Left ventricle myocardium superior (tissue), 1 donor: ENCODE measurements around the gene BMP2K. TPM values are rescaled to one million over a fixed set of nuclear protein-coding genes. Genes with fewer than 3 reads are reported as not detected.
A peak's percentile ranks its signal among the peaks of the same experiment; 100 is the strongest.
"Not testable (repeated sequence)": the region's sequence is repeated elsewhere in the genome, so short reads cannot be mapped to it uniquely, and the experiment has no call there.

Source experiments
- ATAC-seq: fragments of 200-7000 bp; cut with Tn5 transposase; one replicate; pipeline ENCODE4 v1.9.1; 2020; ENCODE audit warnings: mild to moderate bottlenecking, moderate library complexity
- DNase-seq: peaks from one replicate; pipeline ENCODE4 v3.0.0-alpha.2; 2020
- intact Hi-C: fragments of 100-400 bp; cut with micrococcal nuclease; formaldehyde crosslinking; loops from one replicate; pipeline ENCODE4 v1.11.0; 2022
- total RNA-seq: library from RNA; stranded (reverse); fragmentation: NEBNext Ultra II Directional; extraction: Animal tissue kit (Norgen Biotek cat#: 25700); gene quantifications from one replicate; pipeline ENCODE4 v1.2.1, GENCODE V29; 2021
- donor health status: DM: no; HTN: yes; CAD: no; lungs with severe emphysema.

Gene BMP2K
- total RNA-seq, 1 donor from 2014 or later, result 38.7 TPM

DNA sequence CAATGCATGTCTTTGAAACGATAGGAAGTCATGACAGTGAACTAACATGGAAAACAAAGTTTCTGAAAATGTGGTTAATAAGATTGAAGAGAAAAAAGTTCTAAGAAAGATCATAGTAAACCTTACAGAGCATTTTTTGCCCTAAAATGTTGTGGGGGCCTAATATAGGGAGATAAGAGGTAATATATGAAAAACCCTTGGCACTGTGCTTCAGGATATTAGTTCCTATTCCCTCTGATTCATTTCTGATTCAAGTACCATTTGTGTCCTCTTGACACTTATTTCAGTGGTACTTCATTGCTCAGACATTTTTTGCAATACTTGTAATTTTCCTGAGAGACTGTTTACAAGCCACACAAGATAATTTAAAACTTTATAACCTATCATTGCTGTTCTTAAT, 128.0 kb downstream of the BMP2K start:
- intact Hi-C loops, result no loop called here
- no peak for DNase-seq
- no peak for ATAC-seq

DNA sequence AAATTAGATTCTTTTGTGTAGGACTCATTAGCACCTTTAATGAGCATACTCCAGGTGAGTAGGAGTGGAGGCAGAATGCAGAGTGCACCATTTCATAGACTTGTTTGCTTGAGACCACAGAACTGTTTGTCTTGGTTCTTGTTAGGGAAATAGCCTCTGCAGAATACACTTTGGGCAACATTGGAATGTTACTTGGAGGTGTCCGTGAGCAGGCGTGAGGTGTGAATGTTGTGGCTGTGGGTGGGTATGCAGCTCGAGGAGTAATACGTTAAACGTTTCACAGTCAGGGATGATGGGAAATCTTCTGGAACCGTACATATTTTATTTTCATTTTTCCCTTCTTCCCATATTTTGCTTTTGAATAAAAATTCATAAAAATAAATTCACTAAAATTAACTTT, 131.5 kb downstream of the BMP2K start:
- no peak for ATAC-seq

DNA sequence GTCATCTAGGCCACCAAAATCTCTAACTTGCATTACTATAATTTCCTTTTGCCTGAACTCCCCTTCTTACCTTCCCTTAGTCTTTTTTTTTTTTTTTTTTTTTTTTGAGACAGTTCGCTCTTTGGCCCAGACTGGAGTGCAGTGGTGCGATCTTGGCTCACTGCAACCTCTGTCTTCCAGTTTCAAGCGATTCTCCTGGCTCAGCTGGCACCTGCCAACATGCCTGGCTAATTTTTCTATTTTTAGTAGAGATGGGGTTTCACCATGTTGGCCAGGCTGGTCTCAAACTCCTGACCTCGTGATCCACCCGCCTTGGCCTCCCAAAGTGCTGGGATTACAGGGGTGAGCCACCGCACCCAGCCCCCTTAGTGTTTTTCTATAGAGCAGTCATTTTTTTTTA, 132.8 kb downstream of the BMP2K start:
- ATAC-seq, intact Hi-C loops, DNase-seq: not testable (repeated sequence)

More for the DNA sequence above, 131.5 kb downstream of the BMP2K start:
- intact Hi-C loops, result no loop called here
- no peak for DNase-seq

DNA sequence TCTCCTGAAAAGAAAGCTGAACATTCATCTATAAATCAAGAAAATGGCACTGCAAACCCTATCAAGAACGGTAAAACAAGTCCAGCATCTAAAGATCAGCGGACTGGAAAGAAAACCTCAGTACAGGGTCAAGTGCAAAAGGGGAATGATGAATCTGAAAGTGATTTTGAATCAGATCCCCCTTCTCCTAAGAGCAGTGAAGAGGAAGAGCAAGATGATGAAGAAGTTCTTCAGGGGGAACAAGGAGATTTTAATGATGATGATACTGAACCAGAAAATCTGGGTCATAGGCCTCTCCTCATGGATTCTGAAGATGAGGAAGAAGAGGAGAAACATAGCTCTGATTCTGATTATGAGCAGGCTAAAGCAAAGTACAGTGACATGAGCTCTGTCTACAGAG, 134.5 kb downstream of the BMP2K start:
- ATAC-seq, result no peak
- intact Hi-C loops, result no loop called here

DNA sequence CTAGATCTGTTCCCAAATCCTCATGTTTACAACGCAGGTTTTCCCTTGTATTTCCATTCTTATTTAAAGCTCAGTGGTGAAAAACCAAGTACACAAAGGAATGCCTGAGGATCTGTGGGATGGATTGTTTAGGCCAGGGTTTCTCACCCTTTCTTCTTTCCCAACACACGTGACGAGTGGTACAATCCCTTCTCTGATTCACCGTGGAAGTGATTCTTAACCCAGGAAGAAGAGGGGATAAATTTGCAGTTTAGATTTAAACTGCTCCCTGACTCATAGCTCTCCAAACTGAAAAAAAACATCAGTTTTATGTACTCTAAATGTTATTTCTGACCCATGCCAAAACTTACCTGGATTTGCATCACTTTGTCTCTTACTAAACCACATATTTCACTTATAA, 146.1 kb downstream of the BMP2K start:
- intact Hi-C loops, result no loop called here
- ATAC-seq, result no peak
- no peak for DNase-seq

More for the DNA sequence above, 134.5 kb downstream of the BMP2K start:
- DNase-seq, result no peak

DNA sequence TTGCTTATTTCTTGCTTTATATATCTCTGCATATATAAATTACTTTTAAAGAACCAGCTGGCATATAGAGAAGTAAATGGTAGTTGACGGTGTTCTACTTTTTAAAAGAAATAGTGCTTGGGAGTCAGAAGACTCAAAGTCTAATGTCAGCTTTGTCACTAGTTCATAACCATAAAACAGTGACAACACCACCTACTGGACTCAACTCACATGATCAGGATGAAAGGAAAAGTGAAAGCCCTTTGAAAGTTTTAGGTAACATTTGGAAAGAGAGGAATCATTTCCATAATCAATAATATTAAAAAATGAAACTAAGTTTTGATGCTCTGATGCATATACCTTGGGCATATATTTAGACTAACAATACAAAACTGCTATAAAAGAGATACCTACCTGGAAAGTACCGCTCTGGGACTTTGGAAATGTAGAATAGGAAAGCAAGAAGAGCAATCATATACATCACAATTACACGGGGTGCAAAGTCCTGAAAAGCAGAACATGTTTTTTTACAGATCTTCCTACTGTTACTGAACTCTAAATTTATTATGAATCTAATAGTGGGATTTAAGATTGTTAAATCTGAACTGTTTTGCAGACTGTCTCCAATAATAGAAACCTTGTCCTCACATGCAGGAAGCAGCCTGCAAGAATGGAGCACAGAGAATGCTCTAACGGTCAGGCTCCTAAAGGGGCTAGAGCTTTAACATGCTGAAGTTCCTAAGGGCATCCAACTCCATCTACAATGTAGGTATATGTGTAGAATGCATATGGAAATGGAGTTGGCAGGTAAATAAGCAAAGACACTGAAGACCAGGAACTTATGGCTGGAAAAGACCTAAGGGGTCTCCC, 147.5 kb downstream of the BMP2K start:
- DNase-seq (no peak), ATAC-seq (no peak)
- intact Hi-C loops, result no loop called here

DNA sequence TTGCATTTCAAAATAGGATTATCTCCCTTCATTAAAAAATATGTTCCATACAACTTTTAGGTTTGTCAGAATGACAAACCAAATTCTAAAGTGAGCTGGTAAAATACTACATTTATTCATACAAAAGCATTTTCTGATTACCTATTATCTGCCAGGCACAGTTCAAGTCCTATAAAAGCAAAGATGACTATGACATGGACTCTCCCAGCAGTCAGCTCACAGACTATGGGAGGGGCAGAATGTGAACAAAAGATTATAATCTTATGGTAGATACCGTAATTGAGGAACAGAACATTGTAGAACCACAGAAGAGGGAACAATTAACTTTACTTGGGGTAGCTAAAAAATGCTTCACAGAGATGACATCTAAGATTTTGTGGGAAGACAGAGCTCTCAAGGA, 150.7 kb downstream of the BMP2K start:
- ATAC-seq (no peak), DNase-seq (no peak)
- intact Hi-C loops, result no loop called here

DNA sequence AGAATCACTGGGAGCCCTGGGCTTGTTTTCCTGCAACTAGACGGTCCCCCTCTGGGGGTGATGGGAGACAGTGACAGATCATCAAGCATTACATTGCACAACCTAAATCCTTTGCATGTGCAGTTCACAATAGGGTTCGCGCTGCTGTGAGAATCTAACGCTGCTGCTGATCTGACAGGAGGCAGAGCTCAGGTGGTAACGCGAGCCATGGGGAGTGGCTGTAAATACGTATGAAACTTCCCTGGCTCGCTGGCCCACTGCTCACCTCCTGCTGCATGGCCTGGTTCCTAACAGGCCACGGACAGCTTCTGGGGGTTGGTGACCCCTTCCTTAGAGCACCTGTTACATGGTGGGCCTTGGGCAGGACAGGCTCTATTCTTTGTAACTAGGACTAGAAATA, 152.7 kb downstream of the BMP2K start:
- no peak for ATAC-seq
- DNase-seq, result no peak
- intact Hi-C loops, result no loop called here

DNA sequence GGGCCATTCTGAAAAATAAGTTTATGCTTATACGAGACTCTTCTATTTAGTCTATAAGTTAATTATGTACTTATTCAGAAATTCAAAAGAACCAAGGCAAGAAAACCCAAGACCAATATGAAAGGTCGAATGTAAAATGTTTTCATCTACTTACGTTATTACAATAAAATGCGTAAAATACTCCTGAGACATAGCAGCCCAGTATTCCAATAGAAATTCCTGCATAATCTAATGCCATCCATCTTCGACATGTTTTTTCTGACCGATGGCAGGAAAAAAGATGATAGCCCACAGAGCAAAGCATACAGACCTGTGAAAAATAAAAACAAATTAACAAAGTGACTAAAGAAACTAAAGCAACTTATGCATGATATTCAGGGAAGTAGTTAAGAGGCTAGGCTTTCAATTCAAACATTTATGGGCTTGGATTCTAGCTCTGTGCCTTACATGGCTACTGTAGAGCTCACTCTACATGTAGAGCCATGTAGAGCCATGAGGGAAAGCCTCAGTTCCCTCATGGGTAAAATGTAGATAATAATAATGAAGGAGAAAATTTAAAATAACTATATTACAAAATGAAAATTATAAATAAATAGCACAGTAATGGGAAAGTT, 154.0 kb downstream of the BMP2K start:
- ATAC-seq (no peak), DNase-seq (no peak)
- intact Hi-C loops, result no loop called here

DNA sequence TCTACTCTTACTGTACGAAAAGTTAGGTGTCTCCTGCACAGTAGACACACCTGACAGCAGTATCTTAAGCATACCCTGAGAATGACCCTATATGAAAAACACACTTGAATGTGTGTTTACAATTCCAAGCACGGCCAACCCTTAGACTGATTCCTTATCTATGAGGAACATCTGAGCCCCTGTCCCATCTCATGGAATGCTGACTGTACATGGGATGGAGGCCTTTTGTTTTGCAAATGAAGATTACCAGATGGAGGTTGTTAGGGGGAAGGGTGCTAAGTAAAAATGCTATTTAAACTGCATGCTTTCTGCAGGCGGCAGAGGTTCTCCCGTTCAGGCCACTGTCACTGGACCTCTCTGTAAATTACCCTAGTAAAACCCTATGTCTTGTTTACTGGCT, 160.8 kb downstream of the BMP2K start:
- intact Hi-C loops, result no loop called here
- DNase-seq, result no peak
- no peak for ATAC-seq

DNA sequence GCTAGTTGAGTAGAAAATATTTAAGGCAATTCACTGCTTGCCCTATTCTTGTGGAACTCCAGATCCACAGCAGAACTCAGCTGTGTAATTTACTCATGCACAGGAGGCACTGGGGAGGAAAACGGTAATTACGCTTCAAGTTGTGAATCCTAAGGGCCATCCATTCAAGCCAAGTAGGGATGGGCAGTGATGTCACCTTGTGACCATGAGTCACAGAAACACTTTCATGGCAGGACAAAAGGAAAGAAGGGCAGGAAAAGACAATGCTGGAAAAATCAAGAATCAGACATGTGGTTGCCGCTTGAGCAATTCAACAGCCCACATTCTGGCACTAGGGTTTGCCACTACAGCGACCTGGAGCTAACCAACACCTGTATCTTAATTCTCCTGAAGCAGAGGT, 161.7 kb downstream of the BMP2K start:
- intact Hi-C loops, result no loop called here
- ATAC-seq, result no peak
- DNase-seq, result no peak

DNA sequence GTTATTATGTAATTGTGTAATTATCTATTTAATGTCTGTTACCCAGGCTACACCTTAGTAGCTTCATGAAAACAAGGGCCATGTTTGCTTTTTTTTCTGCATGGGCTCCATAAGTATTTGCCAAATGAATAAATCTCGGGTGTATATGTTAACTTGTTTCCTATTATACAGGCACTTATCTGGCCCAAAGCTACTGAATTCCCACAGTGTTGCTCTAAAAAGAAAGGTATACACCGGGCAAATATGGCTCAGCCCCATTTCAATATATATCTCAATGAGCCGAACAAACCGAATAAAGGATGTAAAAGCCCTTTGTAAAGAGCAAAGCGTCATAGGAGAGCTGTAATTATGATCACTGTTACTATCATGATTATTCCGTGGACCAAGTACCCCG, 162.3 kb downstream of the BMP2K start:
- DNase-seq, result no peak
- no peak for ATAC-seq
- intact Hi-C loops, result no loop called here

DNA sequence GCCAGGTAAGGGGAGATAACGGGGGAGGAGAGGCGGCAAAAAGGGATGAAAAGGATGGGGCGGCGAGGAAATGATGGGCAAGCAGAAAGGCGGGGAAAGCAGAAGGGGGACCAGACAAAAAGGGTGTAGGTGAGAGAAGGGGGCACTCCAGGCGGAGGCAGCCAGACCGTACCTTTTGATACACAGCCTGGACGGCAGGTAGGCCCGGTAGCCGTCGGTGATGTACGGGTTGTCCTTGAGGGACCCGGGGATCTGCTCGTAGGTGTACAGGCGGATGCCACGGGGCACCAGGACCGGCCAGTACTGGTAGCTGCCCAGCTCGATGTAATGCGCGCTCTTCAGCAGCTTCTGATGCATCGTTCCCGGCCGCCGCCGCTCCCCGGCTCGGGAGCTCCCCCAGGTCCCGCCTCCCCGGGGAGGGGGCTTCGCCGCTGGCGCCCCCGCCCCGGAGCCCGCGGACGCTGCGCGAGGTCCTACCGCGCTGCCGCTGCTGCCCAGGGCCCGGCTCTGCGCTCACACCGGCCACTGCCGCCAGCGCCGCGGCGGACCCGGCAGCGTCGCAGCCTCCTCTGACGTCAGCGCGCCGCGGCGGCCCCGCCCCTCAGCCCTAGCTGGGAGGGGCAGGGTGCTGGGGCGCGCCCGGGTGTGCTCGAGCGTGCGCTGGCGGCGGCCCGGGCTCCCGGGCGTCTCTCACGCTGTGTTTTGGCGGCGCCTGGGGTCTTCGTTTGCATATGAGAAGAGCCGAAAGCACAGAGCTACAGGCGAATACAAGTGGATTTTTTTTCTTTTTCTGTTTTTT, 162.9 kb downstream of the BMP2K start, which contains the start of gene PAQR3:
PAQR3 (minus strand) TSS at position 571 of the 799 bp plus-strand sequence; CDS start at position 357, 214 bp downstream.
- DNase-seq (peak; percentile 94), ATAC-seq (peak; percentile 100)

DNA sequence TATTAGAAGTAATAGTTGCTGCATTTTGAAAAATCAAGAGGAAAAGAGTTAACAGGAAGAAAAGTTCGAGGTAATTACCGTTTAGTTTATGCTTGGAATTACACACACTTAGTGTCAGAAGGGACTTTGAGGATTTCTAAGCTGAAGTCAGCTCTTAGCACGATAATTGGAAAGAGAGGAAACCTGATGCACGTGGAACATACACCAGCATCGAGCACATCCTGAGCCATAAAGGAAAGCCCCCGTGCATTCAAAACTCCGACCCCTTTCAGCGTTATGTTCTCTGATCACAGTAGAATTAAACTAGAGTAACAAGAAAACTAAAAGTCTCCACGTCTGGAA, 163.5 kb downstream of the BMP2K start:
- DNase-seq (no peak), ATAC-seq (no peak)
- intact Hi-C loops, result no loop called here

More for the DNA sequence above, 162.9 kb downstream of the BMP2K start, which contains the start of gene PAQR3:
- intact Hi-C loops, result no loop called here

DNA sequence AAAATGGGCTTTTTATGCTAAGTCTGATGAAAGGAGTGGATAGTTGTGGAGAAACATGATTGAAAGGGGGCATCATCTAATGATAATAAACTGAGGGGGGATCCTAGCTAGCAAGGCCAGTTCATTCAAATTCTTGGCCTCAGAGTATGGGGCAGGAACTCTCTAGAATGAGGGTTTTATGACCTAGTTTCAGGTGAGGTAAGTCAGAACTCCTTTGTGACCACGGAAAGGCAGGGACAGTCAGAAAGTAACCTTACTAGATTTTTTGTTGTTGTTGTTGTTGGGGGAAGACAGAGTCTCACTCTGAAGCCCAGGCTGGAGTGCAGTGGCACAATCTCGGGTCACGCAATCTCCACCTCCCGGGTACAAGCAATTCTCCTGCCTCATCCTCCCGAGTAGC, 164.6 kb downstream of the BMP2K start:
- intact Hi-C loops, result no loop called here
- ATAC-seq, result no peak
- no peak for DNase-seq

DNA sequence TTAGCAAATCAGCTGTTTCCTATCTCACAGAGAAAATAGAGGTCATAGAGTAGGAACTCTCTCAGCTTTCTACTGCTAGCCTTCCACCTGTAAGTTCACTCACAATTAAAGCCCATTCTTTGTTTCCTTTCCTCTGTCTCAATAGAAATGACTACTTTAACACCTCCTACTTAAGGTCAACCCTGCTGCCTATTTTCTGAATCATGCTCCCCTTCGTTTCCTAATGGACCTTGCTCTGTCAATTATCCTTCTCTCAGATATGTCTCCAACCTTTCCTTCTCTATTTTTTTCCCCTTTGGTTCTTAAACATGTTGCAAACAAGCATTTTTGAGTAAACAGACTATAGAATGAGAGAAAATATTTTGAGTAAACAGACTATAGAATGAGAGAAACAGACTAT, 168.2 kb downstream of the BMP2K start:
- ATAC-seq (no peak), DNase-seq (no peak)
- intact Hi-C loops, result no loop called here

DNA sequence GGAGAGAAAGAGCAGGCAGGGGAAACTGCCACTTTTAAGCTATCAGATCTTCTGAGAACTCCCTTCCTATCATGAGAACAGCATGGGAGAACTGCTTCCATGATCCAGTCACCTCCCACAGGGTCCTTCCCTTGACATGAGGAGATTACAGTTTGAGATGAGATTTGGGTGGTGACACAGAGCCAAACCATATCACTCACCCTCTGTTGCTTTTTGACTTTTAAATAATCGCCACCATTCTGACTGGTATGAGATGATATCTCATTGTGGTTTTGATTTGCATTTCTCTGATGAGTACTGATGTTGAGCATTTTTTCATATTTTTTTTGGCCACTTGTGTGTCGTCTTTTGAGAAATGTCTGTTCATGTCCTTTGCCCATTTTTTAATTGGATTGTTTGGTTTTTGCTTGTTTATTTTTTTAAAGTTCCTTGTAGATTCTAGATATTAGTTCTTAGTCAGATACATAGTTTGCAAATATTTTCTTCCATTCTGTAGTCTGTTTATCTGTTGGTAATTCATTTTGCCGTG, 169.6 kb downstream of the BMP2K start:
- ATAC-seq, result no peak
- intact Hi-C loops, result no loop called here
- DNase-seq, result no peak

DNA sequence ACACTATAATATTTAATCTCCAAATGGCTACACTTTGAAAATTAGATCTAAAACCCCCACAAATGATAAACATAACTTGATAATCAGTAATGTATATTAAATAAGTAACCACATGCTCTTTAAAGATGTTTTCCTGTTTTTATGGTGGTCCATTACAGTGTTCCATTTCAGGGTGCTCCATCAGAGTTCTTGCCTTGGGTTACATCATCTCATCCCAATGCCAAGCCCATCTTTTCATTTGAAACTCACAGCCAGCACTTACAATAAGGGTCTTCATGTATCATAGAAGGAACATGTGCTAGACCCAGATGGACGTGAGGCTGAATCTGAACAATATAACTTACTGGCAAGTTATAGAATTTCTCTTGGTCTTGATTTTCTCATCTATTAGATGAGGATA, 173.6 kb downstream of the BMP2K start:
- intact Hi-C loops, result loop anchor here (5.0 kb wide), 1 partner anchor 1268 kb away; no protein-coding TSS in a partner anchor
- ATAC-seq (no peak), DNase-seq (no peak)

DNA sequence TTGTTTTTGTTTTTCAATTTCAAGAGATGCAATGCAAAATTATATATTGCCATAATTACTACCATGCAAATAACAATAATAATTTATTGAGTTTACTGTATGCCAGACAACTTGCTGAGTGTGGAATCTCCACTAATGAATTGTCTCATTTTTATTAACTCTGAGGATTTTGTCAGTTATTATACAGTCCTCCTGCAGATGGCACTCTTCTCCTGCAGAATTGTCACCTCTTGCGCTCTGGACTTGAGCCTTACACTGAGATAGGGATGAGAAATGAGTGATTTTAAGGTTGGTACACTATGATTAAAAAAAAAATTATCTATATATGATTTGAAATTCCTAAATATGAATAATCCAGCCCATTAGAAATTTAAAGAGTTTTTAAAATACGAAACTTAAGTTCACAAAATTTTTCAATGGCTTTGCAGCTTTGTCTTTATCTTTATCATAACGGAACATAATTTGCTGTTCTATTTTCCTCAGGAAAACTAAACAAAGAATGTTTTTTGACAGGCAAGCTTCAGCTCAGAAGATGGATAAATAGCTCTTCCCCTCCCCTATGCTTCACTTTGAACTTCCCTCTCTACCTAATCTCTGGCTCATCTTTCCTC, 175.8 kb downstream of the BMP2K start:
- no peak for DNase-seq
- peak; percentile 76 for ATAC-seq
- intact Hi-C loops, result loop anchor here (5.0 kb wide), 1 partner anchor 1265 kb away; no protein-coding TSS in a partner anchor
